OCI-LY3 (cell line): ENCODE data around the gene PDK2.

Experiments
- H2AFZ ChIP-seq: fragments of 200-600, 300-600 bp; shearing (Covaris generic); 2 replicates; pipeline ENCODE4 v1.6.0; 2014; ENCODE audit warnings: antibody characterized with exemption, low read depth, low read length
- H3K27ac ChIP-seq: fragments of 200-600, 300-600 bp; sonication (generic); 2 replicates; pipeline ENCODE4 v1.5.1; 2014; ENCODE audit warnings: mild to moderate bottlenecking, low read length, moderate library complexity, mixed read lengths
- H3K27me3 ChIP-seq: fragments of 200-600, 300-600 bp; sonication (generic); 2 replicates; pipeline ENCODE4 v1.6.1; 2014; ENCODE audit warnings: low read depth, low read length, mixed read lengths
- H3K36me3 ChIP-seq: fragments of 200-600, 300-600 bp; sonication (generic); replicated peaks from 2 replicates; pipeline ENCODE3; 2014; ENCODE audit warnings: low read depth, low read length, mixed read lengths
- H3K4me1 ChIP-seq: fragments of 300-600, 200-600 bp; sonication (generic); 2 replicates; pipeline ENCODE4 v1.6.1; 2014; ENCODE audit warnings: low read length, mixed read lengths
- H3K4me2 ChIP-seq: fragments of 200-600, 300-600 bp; sonication (generic); 2 replicates; pipeline ENCODE4 v1.6.1; 2014; ENCODE audit warnings: low read length, mixed read lengths
- H3K4me3 ChIP-seq: fragments of 300-600, 200-600 bp; sonication (generic); 2 replicates; pipeline ENCODE4 v1.5.1; 2014; ENCODE audit warnings: antibody characterized with exemption, mild to moderate bottlenecking, low read length, moderate library complexity
- H3K79me2 ChIP-seq: fragments of 300-600, 200-600 bp; shearing (Covaris generic); 2 replicates; pipeline ENCODE4 v1.6.1; 2014; ENCODE audit warnings: mild to moderate bottlenecking, low read length, mixed read lengths
- H3K9ac ChIP-seq: fragments of 300-600, 200-600 bp; shearing (Covaris generic); 2 replicates; pipeline ENCODE4 v1.6.0; 2014; ENCODE audit warnings: mild to moderate bottlenecking, low read length, moderate library complexity
- H3K9me3 ChIP-seq: fragments of 200-600, 300-600 bp; shearing (Covaris generic); 2 replicates; pipeline ENCODE4 v1.6.1; 2014; ENCODE audit warnings: low read length, mixed read lengths; ENCODE audit not compliant: insufficient read depth
- H4K20me1 ChIP-seq: fragments of 200-600, 300-600 bp; sonication (generic); 2 replicates; pipeline ENCODE4 v1.6.1; 2016; ENCODE audit warnings: low read length, mixed read lengths; ENCODE audit not compliant: insufficient read depth
- CTCF ChIP-seq: fragments of 200-600, 300-600 bp; sonication (generic); IDR thresholded peaks from 2 replicates; pipeline ENCODE4 v1.5.1; 2014; ENCODE audit warnings: antibody characterized with exemption, low read length, low read depth
- EZH2phosphoT487 ChIP-seq: fragments of 200-600 bp; shearing (Covaris generic); IDR thresholded peaks from 2 replicates; pipeline ENCODE4 v1.6.1; 2018; ENCODE audit warnings: antibody characterized with exemption, mixed run types, low read depth

PDK2 gene

GRCh38 chr17:50148226-50149090, 53.3 kb downstream of the PDK2 start:
- Histone ChIP-seq H4K20me1 (peaks cover 37% of the 10 kb centered on the region), H3K79me2 (peaks cover 91% of the 10 kb centered on the region), H3K4me2 (peak overlapping the region; percentile 95), H3K36me3 (peaks cover 63% of the 10 kb centered on the region), H3K27me3 (no peaks in the 10 kb centered on the region), H3K9me3 (no peaks in the 10 kb centered on the region), H3K9ac (peak overlapping the region; percentile 100), H3K27ac (peak overlapping the region; percentile 98), H3K4me1 (peaks cover 48% of the 10 kb centered on the region), H3K4me3 (peak overlapping the region; percentile 93), H2AFZ (no peak overlapping the region)
- no peak for TF ChIP-seq CTCF
- 0 out of 2 replicates have a peak, but pooled peaks have one; percentile 79 for TF ChIP-seq EZH2phosphoT487

GRCh38 chr17:50149091-50149416, 53.9 kb downstream of the PDK2 start:
- H3K27ac ChIP-seq, result peak overlapping the region; percentile 98
- peaks cover 85% of the 10 kb centered on the region for H3K79me2 ChIP-seq
- peaks cover 57% of the 10 kb centered on the region for H3K36me3 ChIP-seq
- H3K9ac ChIP-seq, result peak overlapping the region; percentile 100
- TF ChIP-seq EZH2phosphoT487 (no peak), CTCF (no peak)
- H3K4me1 ChIP-seq, result peaks cover 47% of the 10 kb centered on the region
- H3K4me2 ChIP-seq, result peak overlapping the region; percentile 69
- peaks cover 31% of the 10 kb centered on the region for H4K20me1 ChIP-seq
- no peaks in the 10 kb centered on the region for H3K27me3 ChIP-seq
- H2AFZ ChIP-seq, result no peak overlapping the region
- H3K9me3 ChIP-seq, result no peaks in the 10 kb centered on the region
- H3K4me3 ChIP-seq, result peak overlapping the region; percentile 93

- peak overlapping the region; percentile 69 for H3K4me2 ChIP-seq
- H3K27me3 ChIP-seq, result no peaks in the 10 kb centered on the region
- H3K9ac ChIP-seq, result peak overlapping the region; percentile 100
- peak overlapping the region; percentile 93 for H3K4me3 ChIP-seq
- H3K9me3 ChIP-seq, result no peaks in the 10 kb centered on the region
- peaks cover 47% of the 10 kb centered on the region for H3K4me1 ChIP-seq
- H2AFZ ChIP-seq, result no peak overlapping the region
- H3K27ac ChIP-seq, result peak overlapping the region; percentile 98
- peaks cover 78% of the 10 kb centered on the region for H3K79me2 ChIP-seq
- H3K36me3 ChIP-seq, result peaks cover 51% of the 10 kb centered on the region
- peaks cover 25% of the 10 kb centered on the region for H4K20me1 ChIP-seq
- TF ChIP-seq EZH2phosphoT487, result no peak
- TF ChIP-seq CTCF, result no peak
These were observed 54.5 kb downstream of the PDK2 start for GRCh38 chr17:50149417-50150353.
